SK-N-SH (cell line): ENCODE data around the gene SNN.

ENCODE experiments used
- CHD2 ChIP-seq: fragments of 150-350 bp; IDR thresholded peaks from 2 replicates; pipeline ENCODE4 v1.6.1; 2018; ENCODE audit warnings: low read length; ENCODE audit not compliant: partially characterized antibody
- EP300 ChIP-seq, 2 experiments: IDR thresholded peaks; 2 replicates each; pipeline versions ENCODE4 v1.4.0 to v1.6.1; 2012; ENCODE audit warnings: borderline replicate concordance in 1 of 2, low read depth in 1 of 2, low read length in 1 of 2
- EZH2phosphoT487 ChIP-seq: fragments of 200-600 bp; sonication (generic); IDR thresholded peaks from 2 replicates; pipeline ENCODE4 v1.6.1; 2017; ENCODE audit warnings: low read depth, mixed run types, mild to moderate bottlenecking, antibody characterized with exemption, moderate library complexity, borderline replicate concordance
- FOSL2 ChIP-seq: IDR thresholded peaks from 2 replicates; pipeline ENCODE4 v1.4.0; 2012; ENCODE audit warnings: low read depth, mild to moderate bottlenecking, moderate library complexity, borderline replicate concordance
- NFIC ChIP-seq: IDR thresholded peaks from 2 replicates; pipeline ENCODE4 v1.4.0; 2012; ENCODE audit warnings: borderline replicate concordance
- TAF1 ChIP-seq: IDR thresholded peaks from 2 replicates; pipeline ENCODE4 v1.6.1; 2012; ENCODE audit warnings: low read depth, mild to moderate bottlenecking, low read length, moderate library complexity, borderline replicate concordance
- USF1 ChIP-seq: IDR thresholded peaks from 2 replicates; pipeline ENCODE4 v1.4.0; 2012; ENCODE audit warnings: low read depth, borderline replicate concordance
- TF ChIP-seq, protein P1 (sequence below): fragments of 200-600 bp; sonication (generic); IDR thresholded peaks from 2 replicates; pipeline ENCODE4 v1.6.1; 2017; ENCODE audit warnings: antibody characterized with exemption, mild to moderate bottlenecking, moderate library complexity
- TF ChIP-seq, protein P2 (sequence below): fragments of 150-350 bp; IDR thresholded peaks from 2 replicates; pipeline ENCODE4 v1.6.1; 2017; ENCODE audit warnings: antibody characterized with exemption, low read length, low read depth, borderline replicate concordance

- TF ChIP-seq EZH2phosphoT487: no peak
- TF ChIP-seq, protein P1, sequence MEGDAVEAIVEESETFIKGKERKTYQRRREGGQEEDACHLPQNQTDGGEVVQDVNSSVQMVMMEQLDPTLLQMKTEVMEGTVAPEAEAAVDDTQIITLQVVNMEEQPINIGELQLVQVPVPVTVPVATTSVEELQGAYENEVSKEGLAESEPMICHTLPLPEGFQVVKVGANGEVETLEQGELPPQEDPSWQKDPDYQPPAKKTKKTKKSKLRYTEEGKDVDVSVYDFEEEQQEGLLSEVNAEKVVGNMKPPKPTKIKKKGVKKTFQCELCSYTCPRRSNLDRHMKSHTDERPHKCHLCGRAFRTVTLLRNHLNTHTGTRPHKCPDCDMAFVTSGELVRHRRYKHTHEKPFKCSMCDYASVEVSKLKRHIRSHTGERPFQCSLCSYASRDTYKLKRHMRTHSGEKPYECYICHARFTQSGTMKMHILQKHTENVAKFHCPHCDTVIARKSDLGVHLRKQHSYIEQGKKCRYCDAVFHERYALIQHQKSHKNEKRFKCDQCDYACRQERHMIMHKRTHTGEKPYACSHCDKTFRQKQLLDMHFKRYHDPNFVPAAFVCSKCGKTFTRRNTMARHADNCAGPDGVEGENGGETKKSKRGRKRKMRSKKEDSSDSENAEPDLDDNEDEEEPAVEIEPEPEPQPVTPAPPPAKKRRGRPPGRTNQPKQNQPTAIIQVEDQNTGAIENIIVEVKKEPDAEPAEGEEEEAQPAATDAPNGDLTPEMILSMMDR: no peak
- no peak for TF ChIP-seq FOSL2
- no peak for TF ChIP-seq NFIC
- TF ChIP-seq TAF1: no peak
- TF ChIP-seq EP300 (IDR thresholded peaks at IDR 0.05; ENCODE audit: borderline replicate concordance in 1 of 2, low read depth in 1 of 2, low read length in 1 of 2): no peak
- TF ChIP-seq, protein P2, sequence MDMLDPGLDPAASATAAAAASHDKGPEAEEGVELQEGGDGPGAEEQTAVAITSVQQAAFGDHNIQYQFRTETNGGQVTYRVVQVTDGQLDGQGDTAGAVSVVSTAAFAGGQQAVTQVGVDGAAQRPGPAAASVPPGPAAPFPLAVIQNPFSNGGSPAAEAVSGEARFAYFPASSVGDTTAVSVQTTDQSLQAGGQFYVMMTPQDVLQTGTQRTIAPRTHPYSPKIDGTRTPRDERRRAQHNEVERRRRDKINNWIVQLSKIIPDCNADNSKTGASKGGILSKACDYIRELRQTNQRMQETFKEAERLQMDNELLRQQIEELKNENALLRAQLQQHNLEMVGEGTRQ: no peak
- TF ChIP-seq CHD2: no peak
- no peak for TF ChIP-seq USF1
These were observed 546 bp downstream of the SNN start for GRCh38 chr16:11668623-11669379.
